HT1080 (cell line): ENCODE measurements around the gene AKNA. TPM values are rescaled to one million over a fixed set of nuclear protein-coding genes. Genes with fewer than 3 reads are reported as not detected.

Source experiments
- DNase-seq: peaks from one replicate; pipeline ENCODE4 v3.0.0-alpha.2; 2015; ENCODE audit warnings: low read depth
- total RNA-seq: library from RNA; depleted of rRNA; stranded (reverse); fragments of >200 nt; shearing (Covaris generic); gene quantifications from 2 replicates; pipeline ENCODE4 v1.2.3, GENCODE V29; 2014

The AKNA gene
- total RNA-seq, 1 experiment from 2014 or later, result 4.2 TPM

- DNase-seq, result no peak
Observed at GRCh38 chr9:114396558-114397218, 8.9 kb upstream of the AKNA start.

DNA sequence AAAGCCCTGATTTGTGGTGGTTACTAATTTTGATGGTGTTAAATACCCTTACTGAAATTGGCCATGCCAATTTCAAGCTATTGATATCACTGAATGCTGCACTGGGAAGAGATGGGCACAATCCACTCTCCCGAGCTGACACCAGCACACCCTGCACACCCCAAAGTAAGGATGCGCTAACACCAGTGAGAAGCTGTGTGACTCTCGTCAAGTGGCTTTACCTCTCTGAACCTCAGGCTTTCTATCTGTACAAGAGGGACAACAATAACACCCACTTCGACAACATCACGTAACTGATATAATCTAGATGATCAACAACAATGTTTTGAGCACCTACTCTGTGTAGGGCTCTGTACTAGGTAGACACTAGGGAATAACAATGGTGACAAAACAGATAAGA is 8.0 kb upstream of the AKNA start:
- no peak for DNase-seq

GRCh38 chr9:114395334-114395617 is 7.5 kb upstream of the AKNA start:
- DNase-seq, result no peak

GRCh38 chr9:114394523-114395333 is 6.9 kb upstream of the AKNA start:
- no peak for DNase-seq

- no peak for DNase-seq
Observed at GRCh38 chr9:114392749-114393112, 4.9 kb upstream of the AKNA start.

GRCh38 chr9:114390952-114391351 is 3.2 kb upstream of the AKNA start:
- DNase-seq, result no peak

DNA sequence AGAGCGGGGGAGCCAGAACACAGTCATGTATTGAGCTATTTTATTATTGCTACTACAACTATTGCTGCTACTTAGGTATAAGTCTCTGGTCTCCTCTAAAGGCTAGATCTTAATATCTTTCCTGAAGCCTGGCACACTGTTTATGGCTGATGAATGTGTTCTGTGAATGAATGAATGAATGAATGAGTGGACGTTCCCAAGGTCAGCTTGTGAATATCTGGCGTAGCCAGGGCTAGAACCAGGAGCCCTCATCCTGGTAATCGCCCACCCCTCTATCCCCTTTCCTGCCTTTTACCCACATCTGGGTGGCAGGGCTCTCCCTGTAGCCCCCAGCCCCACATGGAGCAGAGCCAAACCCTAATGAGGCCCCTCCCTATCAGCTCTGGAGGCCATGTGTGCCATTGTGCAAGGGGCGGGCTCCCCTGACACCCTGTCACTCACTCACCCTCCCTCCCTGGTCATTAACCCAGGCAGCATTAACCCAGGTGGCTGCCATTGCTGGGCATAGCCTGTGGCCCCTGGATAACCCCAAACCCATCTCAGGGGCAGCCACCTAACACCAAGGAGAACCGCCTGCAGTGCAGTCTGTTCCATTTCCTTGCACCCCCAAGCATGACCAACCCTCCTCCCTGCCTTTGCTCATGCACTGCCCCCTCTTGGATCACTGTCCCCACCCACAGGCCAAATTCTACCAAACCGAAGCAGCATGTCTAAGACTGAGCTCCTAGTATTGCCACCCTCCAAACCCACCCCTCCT is 2.0 kb upstream of the AKNA start:
- DNase-seq, result no peak

- DNase-seq, result no peak
Observed at GRCh38 chr9:114388764-114389375, 1.1 kb upstream of the AKNA start.

DNA sequence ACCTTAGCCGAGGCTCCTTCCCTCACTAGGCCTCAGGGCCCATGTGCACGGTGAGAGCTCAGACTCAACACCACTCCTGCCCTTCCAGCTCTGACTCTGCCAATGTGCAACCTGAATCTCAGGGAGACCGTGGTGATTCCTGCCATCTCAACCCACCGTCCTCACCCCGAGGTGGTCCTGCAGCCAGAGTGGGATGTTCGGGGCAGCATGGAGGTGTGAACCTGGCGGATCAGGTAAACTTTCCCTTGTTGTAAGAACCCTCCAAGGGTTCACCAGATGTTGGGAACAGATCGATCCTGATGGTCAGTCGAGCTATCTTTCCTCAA is 538 bp upstream of the AKNA start:
- DNase-seq, result no peak

DNA sequence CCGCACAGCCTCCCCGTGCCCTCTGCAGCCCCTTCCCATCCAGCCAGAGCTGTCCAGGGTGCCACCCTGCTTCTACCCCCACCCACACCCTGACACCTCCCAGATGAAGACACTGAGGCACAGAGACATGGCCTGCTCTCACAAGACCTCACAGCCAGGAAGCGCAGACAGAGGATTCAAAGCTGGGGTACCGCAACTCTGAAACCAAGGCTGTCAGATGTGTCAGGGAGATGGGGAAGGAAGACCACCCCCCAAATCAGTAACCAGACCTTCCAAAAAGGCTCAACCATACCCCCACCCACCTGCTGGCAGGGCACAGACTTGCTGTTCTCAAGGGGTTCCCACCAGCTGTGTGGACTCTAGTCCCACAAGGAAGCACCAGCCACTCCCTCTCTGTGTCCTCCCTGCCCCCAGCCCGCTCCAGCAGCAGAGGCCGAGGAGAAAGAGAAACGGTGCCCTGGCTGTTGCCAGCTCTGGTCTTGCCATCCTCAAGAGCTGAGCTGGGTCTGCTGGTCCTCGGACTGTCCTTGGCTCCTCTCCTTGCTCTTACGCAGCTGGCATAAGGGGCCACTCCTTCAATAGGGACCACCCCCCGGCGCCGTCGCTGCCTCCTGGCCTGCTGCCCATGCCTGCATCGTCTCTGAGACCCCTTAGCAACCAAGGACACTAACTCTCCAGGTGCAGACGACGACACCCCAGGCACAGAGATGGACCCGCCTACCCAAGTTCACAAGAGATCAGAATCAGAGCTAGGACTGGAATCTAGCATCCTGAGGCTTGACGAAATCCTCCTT is 699 bp downstream of the AKNA start:
- no peak for DNase-seq

- DNase-seq, result no peak
Observed at GRCh38 chr9:114386361-114386885, 1.4 kb downstream of the AKNA start.

DNA sequence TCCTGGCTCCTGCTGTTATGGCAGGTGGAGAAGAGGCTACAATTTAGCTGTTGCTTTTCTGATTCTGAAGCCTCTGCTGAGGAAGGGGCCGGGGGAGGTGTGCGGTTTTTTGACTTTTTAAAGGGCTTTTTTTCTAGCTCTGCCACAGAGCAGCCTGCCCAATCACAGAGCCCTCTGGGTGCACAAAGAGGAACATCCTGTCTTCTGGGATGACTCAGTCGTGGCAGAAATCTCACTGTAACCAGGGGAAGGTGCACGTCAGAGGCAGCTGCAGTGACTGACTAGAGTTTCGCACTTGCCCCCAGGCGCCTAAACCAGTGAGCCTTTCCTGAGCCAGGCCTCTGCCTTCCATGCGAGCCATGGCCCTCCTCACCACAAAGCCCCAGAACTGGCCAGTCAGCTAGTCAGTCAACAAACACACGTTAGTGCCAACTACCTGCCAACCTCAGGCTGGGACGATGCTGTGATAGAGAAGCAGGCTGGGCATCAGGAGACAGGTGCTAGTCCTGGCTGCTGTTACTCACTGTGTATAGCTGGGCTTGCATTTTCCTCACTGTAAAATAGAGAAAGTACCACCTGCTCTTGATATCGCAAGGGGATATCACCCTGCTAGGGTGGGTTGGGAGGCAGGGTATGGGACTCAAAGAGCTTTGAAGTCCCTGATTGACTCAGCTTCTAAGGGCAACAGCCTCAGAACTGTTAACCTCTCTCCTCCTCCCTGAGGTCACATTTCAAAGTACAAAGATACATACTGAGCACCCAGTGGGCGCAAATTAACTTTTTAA is 2.2 kb downstream of the AKNA start:
- peak; percentile 91 for DNase-seq

DNA sequence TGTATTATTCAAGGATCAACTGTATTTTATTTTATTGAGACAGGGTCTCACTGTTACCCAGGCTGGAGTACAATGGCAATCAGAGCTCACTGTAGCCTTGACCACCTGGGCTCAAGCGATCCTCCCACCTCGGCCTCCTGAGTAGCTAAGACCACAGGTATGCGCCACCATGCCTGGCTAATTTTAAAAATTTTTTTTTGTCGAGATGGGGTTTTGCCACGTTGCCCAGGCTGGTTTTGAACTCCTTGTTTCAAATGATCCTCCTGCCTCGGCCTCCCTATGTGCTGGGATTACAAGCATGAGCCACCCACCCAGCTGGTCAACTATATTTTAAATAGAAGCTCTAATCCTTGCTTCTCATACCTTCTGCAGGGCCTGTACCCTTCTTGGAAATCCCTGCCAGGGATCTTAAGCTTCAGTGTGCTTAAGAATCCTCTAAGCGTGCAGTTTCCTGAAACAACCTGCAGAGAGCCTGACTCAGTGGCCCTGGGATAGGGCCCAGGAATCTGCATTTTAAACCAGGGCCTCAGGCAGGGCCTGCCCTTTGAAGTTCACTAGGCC is 2.9 kb downstream of the AKNA start:
- DNase-seq, result no peak

DNA sequence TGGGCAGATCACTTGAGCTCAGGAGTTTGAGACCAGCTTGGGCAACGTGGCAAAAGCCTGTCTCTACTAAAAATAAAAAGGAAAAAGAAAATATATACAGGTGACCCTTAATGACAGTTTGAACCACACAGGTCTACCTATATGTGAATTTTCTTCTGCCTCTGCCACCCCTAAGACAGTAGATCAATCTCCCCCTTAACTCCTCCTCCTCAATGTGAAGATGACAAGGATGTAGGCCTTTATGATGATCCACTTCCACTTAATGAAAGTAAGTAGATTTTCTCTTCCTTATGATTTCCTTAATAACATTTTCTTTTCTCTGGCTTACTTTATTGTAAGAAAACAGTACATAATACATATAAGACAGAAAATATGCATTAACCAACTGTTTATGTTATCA is 3.4 kb downstream of the AKNA start:
- no peak for DNase-seq

GRCh38 chr9:114383521-114384231 is 4.1 kb downstream of the AKNA start:
- DNase-seq, result no peak

DNA sequence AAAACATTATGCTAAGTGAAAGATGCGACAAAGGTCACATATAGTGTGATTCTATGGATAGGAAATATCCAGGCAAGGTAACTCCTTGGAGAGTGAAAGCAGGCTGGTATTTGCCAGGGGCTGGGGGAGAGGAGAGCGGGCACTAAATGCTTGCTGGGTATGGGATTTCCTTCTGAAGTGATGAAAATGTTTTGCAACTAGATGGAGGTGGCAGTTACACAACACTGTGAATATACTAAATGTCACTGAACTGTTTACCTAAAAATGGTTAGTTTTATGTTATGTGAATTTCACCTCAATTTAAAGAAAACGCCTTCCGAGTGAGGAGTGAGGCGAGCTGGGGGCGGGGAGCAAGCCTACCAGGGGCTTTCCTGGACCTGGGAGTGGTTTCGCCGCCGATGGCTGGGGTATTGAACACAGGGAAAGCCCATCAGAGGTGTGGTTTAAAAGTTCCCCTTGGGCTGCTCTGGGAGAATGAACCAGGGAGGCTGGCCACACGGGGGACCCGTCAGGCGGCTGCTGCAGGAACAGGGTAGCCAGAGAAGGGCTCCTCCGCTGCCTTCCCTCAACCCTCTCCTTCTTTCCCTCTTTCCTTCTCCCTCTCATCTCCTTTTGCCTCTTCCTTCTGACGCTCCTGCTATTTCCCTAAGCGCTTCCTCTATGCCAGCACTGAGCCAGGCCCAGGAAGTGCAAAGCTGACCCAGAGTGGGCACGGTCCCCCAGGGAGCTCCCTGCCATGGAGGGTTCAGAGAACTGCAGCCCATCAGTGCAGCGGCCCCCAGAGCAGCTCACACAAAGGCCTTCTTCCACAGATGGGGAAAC is 4.9 kb downstream of the AKNA start:
- no peak for DNase-seq

- no peak for DNase-seq
Observed at GRCh38 chr9:114378883-114379282, 8.9 kb downstream of the AKNA start.

GRCh38 chr9:114378016-114378415 is 9.8 kb downstream of the AKNA start:
- DNase-seq, result no peak
